ENCODE measurements around the gene DPM3.

The DPM3 gene

GRCh38 chr1:155145491-155145890, 5.2 kb upstream of the DPM3 start:
- no peak for DNase-seq

DNA sequence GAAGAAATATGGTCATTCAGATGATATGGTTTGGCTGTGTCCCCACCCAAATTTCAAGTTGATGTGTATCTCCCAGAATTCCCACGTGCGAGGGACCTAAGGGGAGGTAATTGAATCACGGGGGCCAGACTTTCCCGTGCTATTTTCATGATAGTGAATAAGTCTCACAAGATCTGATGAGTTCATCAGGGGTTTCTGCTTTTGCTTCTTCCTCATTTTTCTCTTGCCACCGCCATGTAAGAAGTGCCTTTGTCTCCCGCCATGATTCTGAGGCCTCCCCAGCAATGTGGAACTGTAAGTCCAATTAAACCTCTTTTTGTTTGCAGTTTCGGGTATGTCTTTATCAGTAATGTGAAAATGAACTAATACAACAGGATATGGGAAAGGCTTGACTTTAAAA, 1.4 kb upstream of the DPM3 start:
- DNase-seq, result peak; percentile 62

DNA sequence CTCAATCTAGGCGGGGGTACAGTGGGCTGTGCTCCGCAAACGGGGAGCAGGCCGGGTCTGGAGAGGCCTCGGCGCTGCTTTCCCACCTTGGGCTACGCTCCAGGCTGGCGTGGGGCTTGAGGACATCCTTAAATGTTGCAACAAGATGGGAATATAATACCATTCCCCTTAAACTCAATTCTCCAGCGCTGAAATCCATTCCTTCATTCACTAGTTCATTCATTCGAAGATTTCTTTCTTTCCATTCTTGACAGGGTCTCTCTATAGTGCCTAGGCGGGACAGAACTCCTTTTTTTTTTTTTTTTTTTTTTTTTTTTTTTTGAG, 261 bp upstream of the DPM3 start:
- no peak for DNase-seq

GRCh38 chr1:155137154-155137949, 3.0 kb downstream of the DPM3 start:
- DNase-seq, result no peak

DNA sequence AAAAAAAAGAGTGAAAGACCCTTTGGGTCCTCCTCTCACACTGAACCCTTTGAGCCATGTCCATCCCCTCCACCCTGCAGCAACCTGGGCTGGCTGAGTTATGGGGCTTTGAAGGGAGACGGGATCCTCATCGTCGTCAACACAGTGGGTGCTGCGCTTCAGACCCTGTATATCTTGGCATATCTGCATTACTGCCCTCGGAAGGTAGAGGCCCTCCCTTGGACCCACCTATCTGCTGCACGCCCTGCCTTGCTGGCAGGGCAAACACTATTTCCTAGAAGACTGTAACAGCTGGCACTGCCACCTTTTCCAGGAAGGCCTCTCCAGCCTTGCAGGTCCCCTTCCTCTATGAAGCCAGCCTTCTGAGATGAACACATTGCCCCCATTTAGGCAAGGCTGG, 3.6 kb downstream of the DPM3 start:
- no peak for DNase-seq

GRCh38 chr1:155135415-155136028, 4.8 kb downstream of the DPM3 start, which contains the start of gene SLC50A1:
Gene SLC50A1 (plus strand): TSS chr1:155135852. CDS start chr1:155135912, 60 bp downstream.
- DNase-seq, result peak; percentile 98

DNA sequence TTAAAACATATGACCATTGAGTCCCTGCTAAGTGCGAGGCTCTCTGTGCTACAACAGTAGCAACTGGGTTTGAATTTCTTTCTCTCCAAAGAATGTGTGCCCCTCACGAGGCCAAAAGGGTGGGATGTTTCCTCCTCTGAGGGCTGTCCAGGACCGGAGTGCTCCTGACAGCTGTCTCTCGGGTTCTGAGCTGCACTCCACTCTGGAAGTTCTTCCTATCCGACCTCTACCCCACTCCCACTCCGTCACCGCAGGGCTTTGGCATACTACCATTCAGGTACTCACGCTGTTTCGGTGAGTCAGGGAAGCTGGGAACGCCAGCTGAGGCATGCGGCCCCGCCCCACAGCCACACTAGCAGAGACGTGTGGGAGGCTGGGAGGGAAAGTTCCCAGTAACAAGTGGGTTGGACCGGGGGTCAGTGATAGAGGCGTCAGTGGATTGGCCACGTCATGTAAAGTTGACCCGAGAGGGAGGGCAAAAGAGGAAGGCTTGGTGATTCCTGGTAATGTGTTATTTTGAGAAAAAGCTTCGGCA, 5.4 kb downstream of the DPM3 start:
- DNase-seq, result peak; percentile 97

DNA sequence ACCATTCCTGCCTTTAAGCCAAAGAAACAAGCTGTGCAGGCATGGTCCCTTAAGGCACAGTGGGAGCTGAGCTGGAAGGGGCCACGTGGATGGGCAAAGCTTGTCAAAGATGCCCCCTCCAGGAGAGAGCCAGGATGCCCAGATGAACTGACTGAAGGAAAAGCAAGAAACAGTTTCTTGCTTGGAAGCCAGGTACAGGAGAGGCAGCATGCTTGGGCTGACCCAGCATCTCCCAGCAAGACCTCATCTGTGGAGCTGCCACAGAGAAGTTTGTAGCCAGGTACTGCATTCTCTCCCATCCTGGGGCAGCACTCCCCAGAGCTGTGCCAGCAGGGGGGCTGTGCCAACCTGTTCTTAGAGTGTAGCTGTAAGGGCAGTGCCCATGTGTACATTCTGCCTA, 6.0 kb downstream of the DPM3 start:
- no peak for DNase-seq

- DNase-seq, result no peak
Observed at GRCh38 chr1:155133799-155134281, 6.5 kb downstream of the DPM3 start.

- DNase-seq, result no peak
Observed at GRCh38 chr1:155131856-155132255, 8.5 kb downstream of the DPM3 start.

GRCh38 chr1:155131285-155131684, 9.0 kb downstream of the DPM3 start:
- no peak for DNase-seq

- no peak for DNase-seq
Observed at GRCh38 chr1:155130272-155131006, 9.9 kb downstream of the DPM3 start.

DNA sequence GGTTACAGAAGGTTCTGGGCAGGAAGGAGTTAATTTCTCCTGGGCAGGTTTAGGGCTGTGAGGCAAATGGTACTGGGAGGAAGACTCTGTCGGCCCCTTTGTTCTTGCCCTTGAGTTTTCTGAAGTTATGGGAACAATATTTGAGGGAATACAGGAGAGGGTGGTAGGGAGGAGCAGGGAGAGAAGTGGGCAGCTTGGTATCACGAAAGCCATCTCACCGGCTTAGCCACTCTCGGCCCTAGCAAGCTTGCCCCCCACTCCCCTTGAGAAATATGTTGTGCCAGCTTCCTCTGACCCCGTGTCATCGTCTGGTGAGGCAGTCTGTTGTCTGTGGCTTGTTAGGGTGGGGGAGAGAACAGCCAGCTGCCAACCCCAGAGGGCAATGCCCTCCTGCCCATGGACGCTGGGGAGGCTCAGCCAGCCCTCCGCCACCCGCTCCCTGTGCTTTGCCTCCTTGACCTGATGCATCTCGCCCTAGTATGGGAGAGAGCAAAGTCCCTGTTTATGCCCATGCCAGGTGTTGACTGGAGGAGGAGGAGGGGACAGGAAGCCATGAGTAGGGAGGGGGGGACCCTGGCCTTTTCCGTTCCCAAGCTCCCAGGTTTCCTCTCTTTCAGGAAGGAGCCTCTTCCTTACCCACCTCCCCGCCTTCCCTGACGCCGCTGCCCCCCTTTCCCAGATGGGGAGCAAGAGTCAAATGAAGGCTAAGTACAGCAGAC, 11.4 kb downstream of the DPM3 start:
- DNase-seq, result no peak

GRCh38 chr1:155127967-155128754, 12.2 kb downstream of the DPM3 start:
- no peak for DNase-seq

- DNase-seq, result peak; percentile 47
Observed at GRCh38 chr1:155127105-155127966, 13.0 kb downstream of the DPM3 start, which contains the start of gene EFNA1. Gene EFNA1 (plus strand): TSS chr1:155127876. CDS start chr1:155127978, 102 bp downstream.

DNA sequence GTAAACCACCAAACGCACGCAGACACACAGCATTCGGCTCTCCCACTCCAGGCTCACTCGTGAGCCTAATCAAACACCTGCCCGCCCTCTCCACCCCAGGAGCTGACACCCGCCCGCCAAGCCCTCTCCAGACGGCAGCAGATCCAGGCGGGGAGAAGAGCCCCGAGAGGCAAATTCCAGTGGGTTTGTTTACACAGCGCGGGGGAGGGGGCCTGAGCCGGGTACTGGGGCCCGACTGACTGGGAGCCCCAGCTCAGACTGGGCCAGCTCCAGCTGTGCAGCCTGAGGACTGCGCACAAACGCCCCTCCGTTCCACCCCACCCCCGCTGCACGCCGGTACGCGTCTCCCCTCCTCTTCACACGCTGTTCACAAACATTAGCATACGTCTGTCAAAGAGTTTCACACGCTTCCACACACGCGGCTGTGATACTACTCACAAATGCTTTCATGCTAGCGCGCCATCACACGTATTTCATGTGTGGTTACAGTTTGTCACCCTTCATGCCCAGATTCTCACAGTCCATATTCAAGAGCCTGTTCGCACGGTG, 13.7 kb downstream of the DPM3 start:
- peak; percentile 37 for DNase-seq

GRCh38 chr1:155125946-155126555, 14.3 kb downstream of the DPM3 start:
- DNase-seq, result no peak

DNA sequence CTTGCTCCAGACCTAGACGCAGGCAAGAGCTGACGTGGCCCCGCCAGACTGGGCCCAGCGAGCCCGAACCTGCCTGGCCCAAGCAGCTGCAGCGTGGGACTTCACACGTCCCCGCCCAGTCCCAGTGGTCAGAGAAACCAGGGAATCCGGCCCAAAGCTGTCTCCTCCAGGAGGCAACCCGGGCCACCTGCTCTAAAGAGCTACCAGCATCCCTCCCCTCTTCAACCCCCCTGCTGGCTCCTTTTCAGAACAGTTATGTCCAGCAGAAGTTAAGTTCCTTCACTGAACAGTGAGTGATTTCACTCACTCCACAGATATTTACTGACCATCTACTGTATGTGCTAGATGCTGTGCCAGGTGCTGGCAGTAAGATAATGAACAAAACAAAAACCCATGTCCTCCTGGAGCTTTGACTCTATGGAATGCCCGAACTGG, 14.8 kb downstream of the DPM3 start:
- DNase-seq, result no peak

DNA sequence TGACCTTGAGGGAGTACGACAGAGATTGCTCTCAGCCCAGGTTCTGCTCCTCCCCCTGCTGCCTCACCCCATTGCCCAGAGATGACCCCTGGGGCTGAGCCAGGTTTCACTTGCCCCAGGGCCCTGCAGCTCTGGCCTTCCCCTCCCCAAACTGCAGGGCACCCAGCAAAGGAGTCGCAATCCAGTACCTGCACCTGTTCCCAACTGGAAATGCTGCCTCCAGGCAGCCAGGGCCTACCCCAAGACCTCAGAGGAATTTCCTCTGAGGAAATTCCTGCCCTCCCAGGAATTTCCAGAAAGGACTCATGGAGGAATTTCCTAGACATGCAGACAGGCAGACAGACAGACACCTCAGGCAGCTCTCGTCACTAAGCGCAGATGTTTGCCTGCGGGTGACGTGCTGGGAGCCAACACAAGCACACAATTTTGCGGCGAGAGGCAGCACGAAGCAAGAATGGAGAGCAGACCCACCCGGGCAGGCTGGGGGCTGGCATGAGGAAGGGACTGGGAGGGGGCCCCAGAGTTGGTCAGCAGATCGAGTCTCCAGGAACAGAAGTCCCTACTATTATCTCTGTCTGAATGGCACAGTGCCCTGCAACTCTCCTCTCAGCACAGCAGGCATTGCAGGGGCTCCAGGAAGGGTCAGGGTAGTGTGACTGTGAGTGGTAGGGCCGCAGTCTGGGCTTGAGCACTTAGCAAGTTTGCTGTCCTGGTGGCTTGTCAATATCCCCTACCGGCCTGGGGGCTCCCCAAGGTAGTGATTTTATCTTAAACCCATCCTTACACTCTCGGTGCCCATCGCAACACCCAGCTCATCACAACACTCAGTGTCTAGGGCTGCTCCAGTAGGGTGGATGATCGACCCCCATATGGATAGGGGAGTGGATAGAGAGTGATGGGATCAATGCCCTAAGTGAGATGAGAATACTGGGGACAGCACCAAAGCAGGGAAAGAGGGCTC, 15.5 kb downstream of the DPM3 start:
- no peak for DNase-seq

Measured in suppressor macrophage treated with lipopolysaccharide for 4 hours (primary cell).